HepG2 (cell line): ENCODE measurements around the gene GRK4. TPM values are rescaled to one million over a fixed set of nuclear protein-coding genes. Genes with fewer than 3 reads are reported as not detected.

Experiments
- ATAC-seq: fragments of 200-7000 bp; cut with Tn5 transposase; 3 replicates; pipeline ENCODE4 v1.9.1; 2020; ENCODE audit warnings: mild to moderate bottlenecking, moderate library complexity
- BruUV-seq: library from RNA; stranded (reverse); fragments of 400-500 nt; replicated peaks from 2 replicates; lab custom pipeline; 2021; lab: Mats Ljungman, UMichigan
- CTCF ChIA-PET: fragments of 300-600 bp; formaldehyde crosslinking; extraction: SDS; loops from one replicate; lab custom pipeline; 2021; ENCODE audit warnings: low total read pairs, inconsistent platforms, low intra/inter-chr PET ratio; lab: Yijun Ruan, JAX
- POLR2A ChIA-PET: fragments of 350-600 bp; sonication (Branson Sonifier 250); formaldehyde crosslinking; loops from one replicate; lab custom pipeline; 2020; ENCODE audit warnings: antibody characterized with exemption, inconsistent platforms; lab: Yijun Ruan, JAX
- DNase-seq: peaks from one replicate; pipeline ENCODE4 v3.0.0-alpha.2; 2015; ENCODE audit warnings: low spot score
- FAIRE-seq: peaks from 3 replicates; lab custom pipeline; 2011; peaks lifted over from hg19 to GRCh38; lab: Jason Lieb, UNC
- H2AFZ ChIP-seq: one replicate; pipeline ENCODE4 v1.6.1; 2011; ENCODE audit warnings: low read length, inconsistent platforms
- H3K27ac ChIP-seq: fragments of 300-600 bp; 3 replicates; pipeline ENCODE4 v1.8.0; 2011; ENCODE audit warnings: mixed run types, mild to moderate bottlenecking, mixed read lengths, low read length, inconsistent platforms; ENCODE audit not compliant: insufficient read depth; ENCODE audit errors: extremely low read length
- H3K27me3 ChIP-seq, 2 experiments: fragments of 200-600 bp in 1 of 2; 2 replicates in 1 of 2; 3 replicates in 1 of 2; pipeline versions ENCODE4 v1.6.0 to v1.8.0; 2011; ENCODE audit warnings: low read length in 2 of 2, mild to moderate bottlenecking in 2 of 2, moderate library complexity in 2 of 2, inconsistent platforms in 1 of 2; ENCODE audit not compliant: insufficient read depth in 2 of 2, control insufficient read depth in 1 of 2
- H3K36me3 ChIP-seq, 2 experiments: fragments of 200-600 bp in 1 of 2; replicated peaks in 1 of 2; 2 replicates in 1 of 2; 3 replicates in 1 of 2; pipeline versions ENCODE4 v1.5.1 to v1.8.0; 2011; ENCODE audit warnings: low read length in 2 of 2, inconsistent platforms in 1 of 2; ENCODE audit not compliant: insufficient read depth in 2 of 2, control insufficient read depth in 1 of 2
- H3K4me1 ChIP-seq: 2 replicates; pipeline ENCODE4 v1.5.1; 2012; ENCODE audit warnings: low read length, inconsistent platforms; ENCODE audit not compliant: insufficient read depth
- H3K4me2 ChIP-seq: 2 replicates; pipeline ENCODE4 v1.6.0; 2011; ENCODE audit warnings: low read depth, low read length, inconsistent platforms
- H3K4me3 ChIP-seq, 3 experiments: fragments of 200-600 bp in 1 of 3; sonication (generic), shearing (Covaris generic) in 1 of 3; replicated peaks in 1 of 3; 2 replicates each; pipeline ENCODE4 v1.5.1; 2011 to 2016; ENCODE audit warnings: low read length in 3 of 3, inconsistent platforms in 2 of 3, low read depth in 2 of 3, mild to moderate bottlenecking in 2 of 3, control low read depth in 1 of 3, mixed read lengths in 1 of 3; ENCODE audit not compliant: insufficient read depth in 1 of 3
- H3K79me2 ChIP-seq: one replicate; pipeline ENCODE4 v1.6.1; 2011; ENCODE audit warnings: low read length, inconsistent platforms; ENCODE audit not compliant: insufficient read depth
- H3K9ac ChIP-seq: 2 replicates; pipeline ENCODE4 v1.6.0; 2011; ENCODE audit warnings: mild to moderate bottlenecking, low read depth, low read length, inconsistent platforms; ENCODE audit not compliant: insufficient read depth
- H3K9me3 ChIP-seq: 2 replicates; pipeline ENCODE4 v1.5.1; 2012; ENCODE audit warnings: mild to moderate bottlenecking, low read length
- H4K20me1 ChIP-seq: 2 replicates; pipeline ENCODE4 v1.6.0; 2011; ENCODE audit warnings: inconsistent platforms, mild to moderate bottlenecking, low read length, moderate library complexity; ENCODE audit not compliant: insufficient read depth
- DNMT1 ChIP-seq: sonication (generic); formaldehyde crosslinking; IDR thresholded peaks from 2 replicates; pipeline ENCODE4 v1.5.1; 2020; ENCODE audit warnings: mild to moderate bottlenecking, missing genetic modification reagents
- GABPB1 ChIP-seq: IDR thresholded peaks from 2 replicates; pipeline ENCODE4 v1.6.1; 2016; ENCODE audit warnings: mild to moderate bottlenecking, missing genetic modification reagents, moderate library complexity, missing compliant biosample characterization
- GFI1 ChIP-seq: sonication (generic); formaldehyde crosslinking; IDR thresholded peaks from 2 replicates; pipeline ENCODE4 v1.5.0; 2020; ENCODE audit warnings: missing genetic modification reagents, mild to moderate bottlenecking, borderline replicate concordance
- KDM2A ChIP-seq: sonication (generic); formaldehyde crosslinking; IDR thresholded peaks from 2 replicates; pipeline ENCODE4 v1.4.0; 2020; ENCODE audit warnings: low read depth, missing genetic modification reagents, borderline replicate concordance
- MAFG ChIP-seq: sonication (generic); formaldehyde crosslinking; IDR thresholded peaks from 2 replicates; pipeline ENCODE4 v1.5.1; 2020; ENCODE audit warnings: mild to moderate bottlenecking, missing genetic modification reagents
- NAIF1 ChIP-seq: sonication (generic); formaldehyde crosslinking; IDR thresholded peaks from 2 replicates; pipeline ENCODE4 v1.5.0; 2020; ENCODE audit warnings: mild to moderate bottlenecking, missing genetic modification reagents, borderline replicate concordance
- POLR2A ChIP-seq, 2 experiments: IDR thresholded peaks; 2 replicates each; pipeline ENCODE4 v1.6.1; 2011; ENCODE audit warnings: low read depth in 2 of 2, low read length in 2 of 2, mild to moderate bottlenecking in 1 of 2, moderate library complexity in 1 of 2; ENCODE audit not compliant: insufficient read depth in 1 of 2
- PRMT3 ChIP-seq: sonication (generic); formaldehyde crosslinking; IDR thresholded peaks from 2 replicates; pipeline ENCODE4 v1.8.1; 2022; ENCODE audit warnings: low read depth, mild to moderate bottlenecking, moderate library complexity, missing genetic modification reagents, borderline replicate concordance
- REPIN1 ChIP-seq: sonication (generic); formaldehyde crosslinking; IDR thresholded peaks from 2 replicates; pipeline ENCODE4 v1.8.0; 2022; ENCODE audit warnings: missing genetic modification reagents, low read depth, mild to moderate bottlenecking, borderline replicate concordance
- RNF219 ChIP-seq: sonication (generic); formaldehyde crosslinking; IDR thresholded peaks from 2 replicates; pipeline ENCODE4 v1.5.0; 2020; ENCODE audit warnings: mild to moderate bottlenecking, missing genetic modification reagents
- SMYD3 ChIP-seq: sonication (generic); formaldehyde crosslinking; IDR thresholded peaks from 2 replicates; pipeline ENCODE4 v1.8.1; 2023; ENCODE audit warnings: mild to moderate bottlenecking, missing genetic modification reagents
- ZBTB20 ChIP-seq: sonication (generic); formaldehyde crosslinking; IDR thresholded peaks from 2 replicates; pipeline ENCODE4 v1.8.1; 2023; ENCODE audit warnings: missing genetic modification reagents, low read depth, mild to moderate bottlenecking, borderline replicate concordance
- ZIK1 ChIP-seq: sonication (generic); formaldehyde crosslinking; IDR thresholded peaks from 2 replicates; pipeline ENCODE4 v1.5.0; 2020; ENCODE audit warnings: mild to moderate bottlenecking, low read depth, missing genetic modification reagents, borderline replicate concordance
- ZNF17 ChIP-seq: sonication (generic); formaldehyde crosslinking; IDR thresholded peaks from 2 replicates; pipeline ENCODE4 v1.5.0; 2020; ENCODE audit warnings: mild to moderate bottlenecking, missing genetic modification reagents
- ZNF282 ChIP-seq: fragments of 450-650 bp; IDR thresholded peaks from 2 replicates; pipeline ENCODE4 v1.6.1; 2018; ENCODE audit not compliant: partially characterized antibody
- ZNF354B ChIP-seq: sonication (generic); formaldehyde crosslinking; IDR thresholded peaks from 2 replicates; pipeline ENCODE4 v1.8.0; 2022; ENCODE audit warnings: mild to moderate bottlenecking, missing genetic modification reagents
- ZNF615 ChIP-seq: sonication (generic); formaldehyde crosslinking; IDR thresholded peaks from 2 replicates; pipeline ENCODE4 v1.5.0; 2020; ENCODE audit warnings: mild to moderate bottlenecking, missing genetic modification reagents, borderline replicate concordance
- ZSCAN30 ChIP-seq: sonication (generic); formaldehyde crosslinking; IDR thresholded peaks from 2 replicates; pipeline ENCODE4 v1.5.0; 2020; ENCODE audit warnings: mild to moderate bottlenecking, missing genetic modification reagents
- WGBS: methylation state at CpG from one replicate; pipeline ENCODE4 v1.1.6; 2017; ENCODE audit warnings: low lambda C conversion rate; 5-methylcytosine and 5-hydroxymethylcytosine counted together
- in situ Hi-C: cut with HindIII; loops from 2 replicates; pipeline ENCODE4 v1.10.0; 2017; ENCODE audit warnings: low pct_unique_long_range_greater_than_20kb; ENCODE audit not compliant: extremely low pct_ligation_motif_present
- intact Hi-C: fragments of 100-400 bp; cut with micrococcal nuclease; formaldehyde crosslinking; loops from one replicate; pipeline ENCODE4 v1.10.0; 2022; ENCODE audit not compliant: unreplicated experiment
- polyA plus RNA-seq, 8 experiments: library from polyadenylated mRNA; depleted of rRNA in 3 of 8; stranded (reverse) in 7 of 8; unstranded in 1 of 8; fragments of >200 nt; fragmentation: Illumina TruSeq in 4 of 8; extraction: Trizol in 4 of 8; gene quantifications; 2 replicates each; pipeline versions ENCODE4 v1.2.1 to v1.2.3, GENCODE V29; 2011 to 2016; ENCODE audit warnings: low read depth in 4 of 8, missing spikeins in 1 of 8, mixed read lengths in 1 of 8; ENCODE audit not compliant: insufficient read depth in 1 of 8
- total RNA-seq, 5 experiments: library from RNA; depleted of rRNA; stranded (reverse); fragments of >200 nt; fragmentation: Illumina TruSeq; extraction: Trizol; gene quantifications; 2 replicates each; pipeline ENCODE4 v1.2.3, GENCODE V29; 2016; ENCODE audit warnings: low read depth in 1 of 5

GRK4 gene
- total and polyA plus RNA-seq, 2 of the 13 experiments (the other 11 are each of a cell fraction or from before 2014, with no cell fraction given), result 1.8 to 2.0 TPM

DNA sequence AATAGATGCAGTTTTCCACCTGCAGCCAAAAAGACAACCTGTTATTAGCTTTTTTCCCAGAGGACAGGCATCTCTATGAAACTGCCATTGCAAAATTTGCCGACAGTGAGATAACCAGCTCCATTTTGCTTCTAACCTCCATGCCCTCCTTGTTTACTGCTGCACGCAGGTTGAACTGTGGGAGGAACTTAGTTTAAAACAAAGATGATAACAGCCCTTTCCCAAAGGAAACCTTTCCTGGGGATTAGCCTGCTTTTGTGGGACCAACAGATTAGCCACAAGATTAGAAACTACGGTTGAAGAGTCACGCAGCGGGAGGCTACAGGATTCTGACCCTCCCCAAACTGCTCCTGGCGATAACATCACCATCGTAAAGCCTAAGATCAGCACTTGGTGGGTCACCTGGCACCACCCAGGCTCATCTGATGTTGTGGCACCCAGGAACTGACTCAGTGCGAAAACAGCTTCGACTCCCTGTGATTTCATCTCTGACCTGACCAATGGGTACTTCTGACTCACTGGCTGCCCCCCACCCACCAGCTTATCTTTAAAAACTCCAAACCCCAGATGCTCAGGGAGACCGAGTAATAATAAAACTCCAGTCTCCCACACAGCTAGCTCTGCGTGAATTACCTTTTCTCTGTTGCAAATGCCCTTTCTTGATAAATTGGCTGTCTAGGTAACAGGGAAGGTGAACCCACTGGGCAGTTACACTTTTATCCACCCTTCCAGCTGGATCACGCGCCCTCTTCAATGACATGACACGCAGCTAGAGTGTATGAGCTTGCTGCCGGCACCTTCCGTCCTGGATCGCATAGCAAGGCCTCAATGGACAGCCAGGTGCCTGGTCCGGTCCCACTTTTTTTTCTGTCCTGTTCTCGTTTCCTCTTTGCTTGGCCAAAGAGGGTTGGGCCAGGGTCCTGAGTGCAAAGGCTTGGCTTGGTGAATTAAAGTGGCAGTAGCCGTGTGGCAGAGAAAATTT lies 27.3 kb upstream of the GRK4 start:
- H3K36me3 ChIP-seq, result peaks cover 20 to 33% of the 10 kb centered on the region in 2 experiments
- peak overlapping the region; percentile 67 for H3K27ac ChIP-seq
- FAIRE-seq (no peak), ATAC-seq (no peak), DNase-seq (no peak)
- no peak overlapping the region for H2AFZ ChIP-seq
- POLR2A ChIA-PET, result interaction anchor here (0.6 to 1.8 kb wide), 7 partner anchors 13 to 440 kb away, joined by 3 to 5 read pairs (median 3); partner anchors contain the start of gene FAM193A
- H3K4me1 ChIP-seq, result peaks cover 36% of the 10 kb centered on the region
- no TSS peak for BruUV-seq
- H3K4me3 ChIP-seq, result peak overlapping the region; percentile 97 to 98 (median 98)
- H4K20me1 ChIP-seq, result peaks cover 19% of the 10 kb centered on the region; the same call in 1 of the 2 replicates
- no peaks in the 10 kb centered on the region for H3K9me3 ChIP-seq
- intact Hi-C loops (loop anchor here (5.0 to 10.0 kb wide), 2 partner anchors 71 to 94 kb away; partner anchors contain the start of gene ADD1), in situ Hi-C loops (no loop called here)
- WGBS, result 83% methylated on average over 17 of the region's 20 CpGs
- H3K27me3 ChIP-seq, result no peaks in the 10 kb centered on the region; a peak in 1 of 5 replicates
- peaks cover 10% of the 10 kb centered on the region for H3K79me2 ChIP-seq
- H3K9ac ChIP-seq, result peak overlapping the region; percentile 90
- CTCF ChIA-PET, result interaction anchor here (1.6 kb wide), 1 partner anchor 20 kb away, joined by 5 read pairs; no protein-coding TSS in a partner anchor
- TF ChIP-seq MAFG (no peak), ZSCAN30 (0 out of 2 replicates have a peak, but pooled peaks have one; percentile 40), ZNF615 (CRISPR knock-in tag) (0 out of 2 replicates have a peak, but pooled peaks have one; percentile 44), ZNF17 (CRISPR knock-in tag) (peak; percentile 84), RNF219 (CRISPR knock-in tag) (0 out of 2 replicates have a peak, but pooled peaks have one; percentile 44), SMYD3 (CRISPR knock-in tag) (no peak), ZNF282 (no peak), POLR2A (IDR thresholded peaks at IDR 0.05; ENCODE audit: insufficient read depth in 1 of 2, low read depth in 2 of 2, low read length in 2 of 2) (0 out of 4 replicates have a peak, but pooled peaks of 1 of the 2 experiments have one; percentile 2), GFI1 (0 out of 2 replicates have a peak, but pooled peaks have one; percentile 17), NAIF1 (CRISPR knock-in tag) (0 out of 2 replicates have a peak, but pooled peaks have one; percentile 41), ZBTB20 (CRISPR knock-in tag) (no peak), ZIK1 (CRISPR knock-in tag) (no peak), KDM2A (CRISPR knock-in tag) (no peak), ZNF354B (CRISPR knock-in tag) (no peak), PRMT3 (no peak), GABPB1 (CRISPR knock-in tag) (no peak), REPIN1 (CRISPR knock-in tag) (no peak), DNMT1 (CRISPR knock-in tag) (0 out of 2 replicates have a peak, but pooled peaks have one; percentile 7)
- H3K4me2 ChIP-seq, result peak overlapping the region; percentile 90
